Esophagus squamous epithelium (tissue), 5 donors: ENCODE data around the gene UBXN7. TPM values are rescaled to one million over a fixed set of nuclear protein-coding genes. Genes with fewer than 3 reads are reported as not detected.

ENCODE experiments used
- DNase-seq: peaks from one replicate; lab custom pipeline; 2025; lab: John Stamatoyannopoulos, UW
- H3K27ac ChIP-seq, 4 donors: fragments of 200-600 bp; sonication (generic); one replicate each; pipeline ENCODE4 v1.5.1; 2016 to 2019; ENCODE audit warnings: mild to moderate bottlenecking in 1 of 4
- H3K27me3 ChIP-seq, 4 donors: fragments of 200-600 bp; sonication (generic); 1 replicate in 3 of 4; 2 replicates in 1 of 4; pipeline versions ENCODE4 v1.5.1 to v1.6.0; 2017 to 2021; ENCODE audit warnings: antibody characterized with exemption in 1 of 4
- H3K36me3 ChIP-seq, 3 donors: fragments of 200-600 bp; sonication (generic); one replicate each; pipeline ENCODE4 v1.5.1; 2016 to 2019
- H3K4me1 ChIP-seq, 3 donors: fragments of 200-600 bp; sonication (generic); one replicate each; pipeline ENCODE4 v1.5.1; 2017 to 2019
- H3K4me3 ChIP-seq, 4 donors: fragments of 200-600 bp; sonication (generic); 1 replicate in 3 of 4; 2 replicates in 1 of 4; pipeline ENCODE4 v1.5.1; 2016 to 2019; ENCODE audit warnings: mild to moderate bottlenecking in 2 of 4, moderate library complexity in 1 of 4
- H3K9me3 ChIP-seq, 3 donors: fragments of 200-600 bp; sonication (generic); one replicate each; pipeline ENCODE4 v1.5.1; 2016 to 2019
- CTCF ChIP-seq, 6 experiments: fragments of 450-650 bp in 4 of 6; fragments of 200-600 bp in 2 of 6; sonication (generic) in 2 of 6; IDR thresholded peaks; one replicate each; pipeline ENCODE4 v1.5.1; 2016 to 2019; ENCODE audit warnings: antibody characterized with exemption in 6 of 6, mild to moderate bottlenecking in 4 of 6, moderate library complexity in 4 of 6
- POLR2A ChIP-seq, 4 donors: fragments of 450-650 bp; IDR thresholded peaks; one replicate each; pipeline ENCODE4 v1.6.1; 2017; ENCODE audit warnings: antibody characterized with exemption in 4 of 4, mild to moderate bottlenecking in 4 of 4, moderate library complexity in 3 of 4
- WGBS, 2 donors: methylation state at CpG; one replicate each; pipeline ENCODE4 v1.1.5; 2018; 5-methylcytosine and 5-hydroxymethylcytosine counted together
- intact Hi-C: fragments of 100-400 bp; cut with DNase I; formaldehyde crosslinking; loops from one replicate; pipeline ENCODE4 v1.15.0; 2022
- total RNA-seq, 4 donors: library from RNA; depleted of rRNA; stranded (reverse); fragments of >200 nt; gene quantifications; one replicate each; pipeline ENCODE4 v1.1.0, GENCODE V29; 2016
- donor health status: DM: yes; HTN: yes; CAD: no.

UBXN7 gene
- total RNA-seq, 4 donors from 2014 or later = 10.7 to 18.7 (median 14.1) TPM

GRCh38 chr3:196357905-196358304 is 74.3 kb downstream of the UBXN7 start:
- no peaks in the 10 kb centered on the region for H3K4me1 ChIP-seq
- no peaks in the 10 kb centered on the region for H3K9me3 ChIP-seq
- intact Hi-C loops = no loop called here
- no peak overlapping the region for H3K4me3 ChIP-seq
- no peak overlapping the region for H3K27ac ChIP-seq
- DNase-seq = no peak
- H3K27me3 ChIP-seq = no peaks in the 10 kb centered on the region
- TF ChIP-seq POLR2A (IDR thresholded peaks at IDR 0.05) (no peak), CTCF (IDR thresholded peaks at IDR 0.05) (no peak)
- WGBS, 2 donors = 84 to 86% methylated on average over 6 to 7 of the region's 7 CpGs
- H3K36me3 ChIP-seq = peaks cover 0 to 100% (median 17%) of the 10 kb centered on the region in 3 donors

- intact Hi-C loops = no loop called here
- Histone ChIP-seq H3K9me3 (no peaks in the 10 kb centered on the region), H3K27ac (no peak overlapping the region), H3K4me1 (no peaks in the 10 kb centered on the region), H3K36me3 (peaks cover 0 to 100% (median 12%) of the 10 kb centered on the region in 3 donors), H3K4me3 (no peak overlapping the region), H3K27me3 (no peaks in the 10 kb centered on the region)
- no peak for DNase-seq
- TF ChIP-seq CTCF (IDR thresholded peaks at IDR 0.05) (no peak), POLR2A (IDR thresholded peaks at IDR 0.05) (no peak)
- WGBS, 2 donors = 85% methylated on average over 4 of the region's 4 CpGs
These were observed 75.7 kb downstream of the UBXN7 start for GRCh38 chr3:196356556-196356955.

- H3K9me3 ChIP-seq = no peaks in the 10 kb centered on the region
- 80 to 92% methylated on average over 1 of the region's 1 CpG for WGBS, 2 donors
- H3K27me3 ChIP-seq = no peaks in the 10 kb centered on the region
- no peak for DNase-seq
- peaks cover 0 to 95% (median 12%) of the 10 kb centered on the region in 3 donors for H3K36me3 ChIP-seq
- no peak for TF ChIP-seq POLR2A (IDR thresholded peaks at IDR 0.05)
- no peak for TF ChIP-seq CTCF (IDR thresholded peaks at IDR 0.05)
- no peaks in the 10 kb centered on the region for H3K4me1 ChIP-seq
- H3K27ac ChIP-seq = no peak overlapping the region
- no peak overlapping the region for H3K4me3 ChIP-seq
- intact Hi-C loops = no loop called here
These were observed 76.6 kb downstream of the UBXN7 start for GRCh38 chr3:196355668-196356067.

GRCh38 chr3:196354132-196354531 is 78.1 kb downstream of the UBXN7 start:
- H3K9me3 ChIP-seq = no peaks in the 10 kb centered on the region
- no peak overlapping the region for H3K4me3 ChIP-seq
- H3K4me1 ChIP-seq = no peaks in the 10 kb centered on the region
- no peaks in the 10 kb centered on the region for H3K27me3 ChIP-seq
- 74 to 76% methylated on average over 6 of the region's 6 CpGs for WGBS, 2 donors
- H3K27ac ChIP-seq = no peak overlapping the region
- no peak for DNase-seq
- peaks cover 0 to 91% (median 12%) of the 10 kb centered on the region in 3 donors for H3K36me3 ChIP-seq
- intact Hi-C loops = no loop called here
- TF ChIP-seq POLR2A (IDR thresholded peaks at IDR 0.05) = no peak
- no peak for TF ChIP-seq CTCF (IDR thresholded peaks at IDR 0.05)

GRCh38 chr3:196351541-196351940 is 80.7 kb downstream of the UBXN7 start:
- WGBS, 2 donors = 76 to 79% methylated on average over 6 of the region's 6 CpGs
- intact Hi-C loops = no loop called here
- Histone ChIP-seq H3K27me3 (no peaks in the 10 kb centered on the region), H3K4me3 (no peak overlapping the region), H3K27ac (no peak overlapping the region), H3K4me1 (no peaks in the 10 kb centered on the region), H3K9me3 (no peaks in the 10 kb centered on the region), H3K36me3 (peaks cover 0 to 82% (median 11%) of the 10 kb centered on the region in 3 donors)
- DNase-seq = no peak
- TF ChIP-seq CTCF (IDR thresholded peaks at IDR 0.05) (no peak), POLR2A (IDR thresholded peaks at IDR 0.05) (no peak)
